GM12875 (cell line): ENCODE measurements around the gene DPP9.

ENCODE experiments used
- H3K4me3 ChIP-seq: one replicate; pipeline ENCODE4 v1.5.1; 2011; ENCODE audit warnings: low read depth, low read length, control low read depth
- TF ChIP-seq, protein P1 (sequence below): IDR thresholded peaks from 2 replicates; pipeline ENCODE4 v1.5.1; 2011; ENCODE audit warnings: low read depth, mild to moderate bottlenecking, control low read depth, inconsistent platforms, low read length, moderate library complexity, borderline replicate concordance; ENCODE audit not compliant: insufficient read depth

The DPP9 gene

DNA sequence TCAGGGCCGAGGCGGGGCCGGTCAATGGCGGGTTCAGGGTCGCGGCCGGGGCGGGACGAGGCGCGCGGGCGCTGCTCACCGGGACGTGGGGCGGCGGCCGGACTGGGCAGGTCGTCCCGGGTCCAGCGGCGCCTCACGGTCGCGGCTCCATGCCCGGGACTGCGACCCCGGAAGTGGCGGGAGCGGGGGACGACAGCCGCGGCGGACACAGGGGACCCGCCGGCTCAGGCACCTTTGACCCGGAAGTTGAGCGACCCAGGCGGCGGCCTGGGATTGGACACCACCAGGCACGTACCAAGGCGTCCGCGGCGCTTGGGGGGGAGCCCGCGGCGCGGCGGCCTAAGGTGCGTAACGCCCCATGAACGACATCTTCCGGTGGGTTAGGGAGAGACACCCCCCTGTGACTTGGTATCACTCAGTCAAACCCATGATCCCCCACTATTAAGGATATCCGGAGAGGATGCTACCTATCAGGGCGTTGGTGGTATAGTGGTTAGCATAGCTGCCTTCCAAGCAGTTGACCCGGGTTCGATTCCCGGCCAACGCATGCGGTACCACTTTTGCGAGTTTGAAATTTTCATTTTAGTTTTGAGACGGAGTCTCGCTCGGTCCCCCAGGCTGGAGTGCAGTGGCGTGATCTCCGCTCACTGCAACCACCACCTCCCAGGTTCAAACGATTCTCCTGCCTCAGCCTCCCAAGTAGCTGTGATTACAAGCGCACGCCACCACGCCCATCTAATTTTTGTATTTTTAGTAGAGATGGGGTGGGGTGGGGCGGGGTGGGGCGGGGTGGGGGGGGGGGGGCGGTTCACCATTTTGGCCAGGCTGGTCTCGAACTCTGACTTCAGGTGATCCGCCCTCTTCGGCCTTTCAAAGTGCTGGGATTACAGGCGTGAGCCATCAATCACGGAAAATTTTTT, at the start of gene DPP9:
Gene DPP9, minus strand, starts transcription at position 248 of the 920 bp plus-strand sequence. CDS start 3,936 bp downstream, outside the sequence.
- TF ChIP-seq, protein P1, sequence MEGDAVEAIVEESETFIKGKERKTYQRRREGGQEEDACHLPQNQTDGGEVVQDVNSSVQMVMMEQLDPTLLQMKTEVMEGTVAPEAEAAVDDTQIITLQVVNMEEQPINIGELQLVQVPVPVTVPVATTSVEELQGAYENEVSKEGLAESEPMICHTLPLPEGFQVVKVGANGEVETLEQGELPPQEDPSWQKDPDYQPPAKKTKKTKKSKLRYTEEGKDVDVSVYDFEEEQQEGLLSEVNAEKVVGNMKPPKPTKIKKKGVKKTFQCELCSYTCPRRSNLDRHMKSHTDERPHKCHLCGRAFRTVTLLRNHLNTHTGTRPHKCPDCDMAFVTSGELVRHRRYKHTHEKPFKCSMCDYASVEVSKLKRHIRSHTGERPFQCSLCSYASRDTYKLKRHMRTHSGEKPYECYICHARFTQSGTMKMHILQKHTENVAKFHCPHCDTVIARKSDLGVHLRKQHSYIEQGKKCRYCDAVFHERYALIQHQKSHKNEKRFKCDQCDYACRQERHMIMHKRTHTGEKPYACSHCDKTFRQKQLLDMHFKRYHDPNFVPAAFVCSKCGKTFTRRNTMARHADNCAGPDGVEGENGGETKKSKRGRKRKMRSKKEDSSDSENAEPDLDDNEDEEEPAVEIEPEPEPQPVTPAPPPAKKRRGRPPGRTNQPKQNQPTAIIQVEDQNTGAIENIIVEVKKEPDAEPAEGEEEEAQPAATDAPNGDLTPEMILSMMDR: no peak
- peak within 1 kb of the TSS; percentile 99 for H3K4me3 ChIP-seq

GRCh38 chr19:4773047-4773640, 49.5 kb upstream of the DPP9 start:
- H3K4me3 ChIP-seq: no peak overlapping the region
- TF ChIP-seq, protein P1: no peak

GRCh38 chr19:4772566-4772965, 48.9 kb upstream of the DPP9 start:
- no peak overlapping the region for H3K4me3 ChIP-seq
- TF ChIP-seq, protein P1: no peak

- H3K4me3 ChIP-seq: no peak overlapping the region
- TF ChIP-seq, protein P1: no peak
Observed at GRCh38 chr19:4768934-4769777, 45.5 kb upstream of the DPP9 start.

DNA sequence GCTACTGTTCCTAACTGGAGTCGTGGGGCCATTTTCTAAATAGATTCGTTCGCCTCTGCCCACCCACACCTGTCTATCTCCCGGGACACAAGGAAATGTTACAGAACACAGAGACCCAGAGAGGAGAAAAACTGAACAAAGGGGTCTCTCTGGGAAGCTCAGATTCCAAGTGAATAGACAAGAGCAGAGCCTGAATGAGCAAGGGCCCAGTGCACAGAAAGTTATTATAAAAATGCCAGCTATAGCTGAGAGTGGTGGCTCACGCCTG, 40.7 kb upstream of the DPP9 start:
- no peak overlapping the region for H3K4me3 ChIP-seq
- TF ChIP-seq, protein P1: no peak

- H3K4me3 ChIP-seq: no peak overlapping the region
- TF ChIP-seq, protein P1: no peak
Observed at GRCh38 chr19:4763021-4763420, 39.4 kb upstream of the DPP9 start.
